HUES48 (cell line): Measurements from ENCODE around the gene BNIP3.

ENCODE experiments used
- H3K27ac ChIP-seq: one replicate; pipeline ENCODE4 v1.7.0; 2013; ENCODE audit warnings: low read depth, low read length, inconsistent platforms
- H3K27me3 ChIP-seq: 2 replicates; pipeline ENCODE4 v1.6.1; 2013; ENCODE audit warnings: mild to moderate bottlenecking, low read length; ENCODE audit not compliant: control insufficient read depth, insufficient read depth
- H3K36me3 ChIP-seq: 2 replicates; pipeline ENCODE4 v1.6.1; 2013; ENCODE audit warnings: low read length; ENCODE audit not compliant: control insufficient read depth, insufficient read depth
- H3K4me1 ChIP-seq: 2 replicates; pipeline ENCODE4 v1.6.1; 2013; ENCODE audit warnings: mild to moderate bottlenecking, low read length; ENCODE audit not compliant: control insufficient read depth, insufficient read depth
- H3K4me3 ChIP-seq: 2 replicates; pipeline ENCODE4 v1.5.1; 2013; ENCODE audit warnings: mild to moderate bottlenecking, low read depth, low read length
- H3K9ac ChIP-seq: 2 replicates; pipeline ENCODE4 v1.6.1; 2013; ENCODE audit warnings: mild to moderate bottlenecking, low read depth, low read length, moderate library complexity
- H3K9me3 ChIP-seq: 2 replicates; pipeline ENCODE4 v1.6.1; 2013; ENCODE audit warnings: low read length; ENCODE audit not compliant: control insufficient read depth, insufficient read depth

BNIP3 gene

GRCh38 chr10:131981429-131982184 is at the start of gene BNIP3:
TSS of gene BNIP3 (minus strand) at chr10:131981923. CDS start at chr10:131981806, 117 bp downstream.
- no peak within 1 kb of the TSS for H3K9ac ChIP-seq

GRCh38 chr10:132030898-132031463 is 49.3 kb upstream of the BNIP3 start:
- no peak overlapping the region for H3K27ac ChIP-seq
- no peaks in the 10 kb centered on the region for H3K9me3 ChIP-seq
- peaks cover 30% of the 10 kb centered on the region for H3K27me3 ChIP-seq
- H3K4me1 ChIP-seq, result no peaks in the 10 kb centered on the region
- no peak overlapping the region for H3K4me3 ChIP-seq
- H3K36me3 ChIP-seq, result no peaks in the 10 kb centered on the region
- H3K9ac ChIP-seq, result no peak overlapping the region

More at GRCh38 chr10:131981429-131982184, at the start of gene BNIP3:
- Histone ChIP-seq H3K36me3 (no peaks in the 10 kb centered on the region), H3K4me3 (peak within 1 kb of the TSS; percentile 83), H3K9me3 (no peaks in the 10 kb centered on the region; the same call in 1 of the 2 replicates), H3K4me1 (peaks cover 29% of the 10 kb centered on the region), H3K27me3 (peaks cover 33% of the 10 kb centered on the region), H3K27ac (peak within 1 kb of the TSS; percentile 51)

- Histone ChIP-seq H3K9me3 (no peaks in the 10 kb centered on the region), H3K4me1 (0 out of 2 replicates have a peak, but pooled peaks cover under 1% of the 10 kb centered on the region), H3K27me3 (peaks cover 9% of the 10 kb centered on the region), H3K9ac (no peak overlapping the region), H3K36me3 (no peaks in the 10 kb centered on the region), H3K4me3 (no peak overlapping the region), H3K27ac (no peak overlapping the region)
Observed at GRCh38 chr10:132028706-132029105, 47.0 kb upstream of the BNIP3 start.

GRCh38 chr10:132027423-132027983 is 45.8 kb upstream of the BNIP3 start:
- Histone ChIP-seq H3K36me3 (no peaks in the 10 kb centered on the region), H3K27ac (no peak overlapping the region), H3K27me3 (0 out of 2 replicates have a peak, but pooled peaks cover 8% of the 10 kb centered on the region), H3K4me1 (peaks cover 6% of the 10 kb centered on the region; the same call in 1 of the 2 replicates), H3K4me3 (no peak overlapping the region), H3K9ac (no peak overlapping the region), H3K9me3 (no peaks in the 10 kb centered on the region)

GRCh38 chr10:132023092-132023811 is 41.5 kb upstream of the BNIP3 start:
- Histone ChIP-seq H3K36me3 (no peaks in the 10 kb centered on the region), H3K4me1 (peaks cover 6% of the 10 kb centered on the region; the same call in 1 of the 2 replicates), H3K9ac (no peak overlapping the region), H3K27me3 (0 out of 2 replicates have a peak, but pooled peaks cover 8% of the 10 kb centered on the region), H3K27ac (no peak overlapping the region), H3K4me3 (no peak overlapping the region), H3K9me3 (no peaks in the 10 kb centered on the region)

- H3K9ac ChIP-seq, result no peak overlapping the region
- H3K4me1 ChIP-seq, result peaks cover 6% of the 10 kb centered on the region; the same call in 1 of the 2 replicates
- no peak overlapping the region for H3K4me3 ChIP-seq
- no peak overlapping the region for H3K27ac ChIP-seq
- no peaks in the 10 kb centered on the region for H3K36me3 ChIP-seq
- 0 out of 2 replicates have a peak, but pooled peaks cover 8% of the 10 kb centered on the region for H3K27me3 ChIP-seq
- H3K9me3 ChIP-seq, result no peaks in the 10 kb centered on the region
Observed at GRCh38 chr10:132022241-132022640, 40.5 kb upstream of the BNIP3 start.

- Histone ChIP-seq H3K4me1 (peaks cover 6% of the 10 kb centered on the region; the same call in 1 of the 2 replicates), H3K27ac (no peak overlapping the region), H3K9ac (no peak overlapping the region), H3K9me3 (no peaks in the 10 kb centered on the region), H3K4me3 (no peak overlapping the region), H3K27me3 (0 out of 2 replicates have a peak, but pooled peaks cover 8% of the 10 kb centered on the region), H3K36me3 (no peaks in the 10 kb centered on the region)
Observed at GRCh38 chr10:132021504-132022143, 39.9 kb upstream of the BNIP3 start.

- Histone ChIP-seq H3K4me3 (no peak overlapping the region), H3K27ac (no peak overlapping the region), H3K9ac (no peak overlapping the region), H3K4me1 (peaks cover 6% of the 10 kb centered on the region; the same call in 1 of the 2 replicates), H3K36me3 (no peaks in the 10 kb centered on the region), H3K9me3 (no peaks in the 10 kb centered on the region), H3K27me3 (0 out of 2 replicates have a peak, but pooled peaks cover 8% of the 10 kb centered on the region)
Observed at GRCh38 chr10:132021046-132021445, 39.3 kb upstream of the BNIP3 start.

- Histone ChIP-seq H3K4me1 (peaks cover 6% of the 10 kb centered on the region; the same call in 1 of the 2 replicates), H3K27me3 (0 out of 2 replicates have a peak, but pooled peaks cover 8% of the 10 kb centered on the region), H3K9me3 (no peaks in the 10 kb centered on the region), H3K4me3 (no peak overlapping the region), H3K36me3 (no peaks in the 10 kb centered on the region), H3K27ac (no peak overlapping the region), H3K9ac (no peak overlapping the region)
Observed at GRCh38 chr10:132020456-132020855, 38.7 kb upstream of the BNIP3 start.

GRCh38 chr10:132019366-132019765 is 37.6 kb upstream of the BNIP3 start:
- H3K27me3 ChIP-seq, result 0 out of 2 replicates have a peak, but pooled peaks cover 8% of the 10 kb centered on the region
- no peak overlapping the region for H3K9ac ChIP-seq
- H3K9me3 ChIP-seq, result no peaks in the 10 kb centered on the region
- no peak overlapping the region for H3K4me3 ChIP-seq
- peaks cover 6% of the 10 kb centered on the region; the same call in 1 of the 2 replicates for H3K4me1 ChIP-seq
- H3K36me3 ChIP-seq, result no peaks in the 10 kb centered on the region
- no peak overlapping the region for H3K27ac ChIP-seq
